Stimulated activated CD8-positive, alpha-beta memory T cell treated with anti-CD3 and anti-CD28 coated beads, Interleukin-12 subunit alpha, Interleukin-12 subunit beta, amount 100 ng/mL, for 1 hour (primary cell): Measurements from ENCODE around the gene WNT9A.
"Not testable (repeated sequence)": the region's sequence is repeated elsewhere in the genome, so short reads cannot be mapped to it uniquely, and the experiment has no call there.

Experiments used
- DNase-seq: peaks from one replicate; pipeline ENCODE4 v3.0.0-alpha.2; 2020; ENCODE audit warnings: low read depth

Gene WNT9A, protein sequence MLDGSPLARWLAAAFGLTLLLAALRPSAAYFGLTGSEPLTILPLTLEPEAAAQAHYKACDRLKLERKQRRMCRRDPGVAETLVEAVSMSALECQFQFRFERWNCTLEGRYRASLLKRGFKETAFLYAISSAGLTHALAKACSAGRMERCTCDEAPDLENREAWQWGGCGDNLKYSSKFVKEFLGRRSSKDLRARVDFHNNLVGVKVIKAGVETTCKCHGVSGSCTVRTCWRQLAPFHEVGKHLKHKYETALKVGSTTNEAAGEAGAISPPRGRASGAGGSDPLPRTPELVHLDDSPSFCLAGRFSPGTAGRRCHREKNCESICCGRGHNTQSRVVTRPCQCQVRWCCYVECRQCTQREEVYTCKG

DNA sequence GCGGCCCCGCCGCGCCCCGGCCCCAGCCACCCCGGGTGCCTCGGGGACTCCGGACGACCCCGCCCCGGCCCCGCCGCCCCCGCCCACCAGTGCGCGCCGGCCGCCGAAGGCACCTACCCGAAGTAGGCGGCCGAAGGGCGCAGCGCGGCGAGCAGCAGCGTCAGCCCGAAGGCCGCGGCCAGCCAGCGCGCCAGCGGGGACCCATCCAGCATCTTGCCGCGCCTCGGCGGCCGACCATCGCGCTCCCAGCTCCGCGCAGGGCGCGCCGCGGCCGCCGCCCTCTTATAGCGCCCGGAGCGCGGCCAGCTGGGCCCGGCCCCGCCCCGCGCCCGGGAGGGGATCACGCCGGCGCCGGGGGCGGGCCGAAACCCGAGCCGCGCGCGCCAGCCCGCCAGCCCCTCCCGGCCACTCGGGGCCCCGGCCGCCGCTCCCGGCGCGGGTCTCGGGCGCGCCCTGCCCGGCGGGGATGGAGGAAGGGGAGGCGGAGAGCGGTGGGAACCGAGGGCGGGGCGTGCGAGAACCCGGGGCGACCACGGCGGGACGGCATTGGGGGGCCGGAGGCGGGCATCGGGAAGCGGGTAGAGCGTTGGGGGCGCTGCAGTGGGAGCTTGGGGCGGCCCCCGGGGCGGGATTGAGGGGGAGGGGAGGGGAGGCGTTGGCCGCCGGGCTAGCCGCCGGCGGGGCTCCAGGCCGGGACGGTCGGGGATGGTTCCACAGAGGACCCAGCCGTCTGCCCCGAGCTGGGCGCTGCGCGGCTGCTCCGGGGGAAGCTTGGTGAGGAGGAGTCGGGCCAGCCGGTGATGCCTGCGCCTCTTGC, at the start of gene WNT9A:
Gene WNT9A (minus strand): TSS at position 257 of the 817 bp plus-strand sequence. CDS start 45 bp downstream, at position 212.
- no peak for DNase-seq

GRCh38 chr1:227996187-227996950, 48.6 kb upstream of the WNT9A start:
- no peak for DNase-seq

GRCh38 chr1:227994632-227995300, 47.0 kb upstream of the WNT9A start:
- DNase-seq: no peak

DNA sequence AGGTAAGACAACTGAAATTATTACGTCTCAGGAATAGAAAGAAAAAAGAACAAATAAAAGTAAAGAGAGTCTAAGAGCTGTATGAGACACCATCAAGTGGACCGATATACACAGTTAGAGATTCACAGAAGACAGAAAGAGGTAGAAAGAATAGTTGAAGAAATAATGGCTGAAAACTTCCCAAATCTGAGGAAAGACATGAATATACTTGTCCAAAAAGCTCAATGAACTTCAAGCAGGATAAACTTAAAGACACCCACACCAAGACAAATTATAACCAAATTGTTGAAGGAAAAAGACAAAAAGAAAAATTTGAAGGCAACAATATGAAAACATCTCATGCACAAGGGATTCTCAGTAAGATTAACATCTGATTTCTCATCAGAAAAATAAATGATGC, 39.4 kb upstream of the WNT9A start:
- DNase-seq: no peak

DNA sequence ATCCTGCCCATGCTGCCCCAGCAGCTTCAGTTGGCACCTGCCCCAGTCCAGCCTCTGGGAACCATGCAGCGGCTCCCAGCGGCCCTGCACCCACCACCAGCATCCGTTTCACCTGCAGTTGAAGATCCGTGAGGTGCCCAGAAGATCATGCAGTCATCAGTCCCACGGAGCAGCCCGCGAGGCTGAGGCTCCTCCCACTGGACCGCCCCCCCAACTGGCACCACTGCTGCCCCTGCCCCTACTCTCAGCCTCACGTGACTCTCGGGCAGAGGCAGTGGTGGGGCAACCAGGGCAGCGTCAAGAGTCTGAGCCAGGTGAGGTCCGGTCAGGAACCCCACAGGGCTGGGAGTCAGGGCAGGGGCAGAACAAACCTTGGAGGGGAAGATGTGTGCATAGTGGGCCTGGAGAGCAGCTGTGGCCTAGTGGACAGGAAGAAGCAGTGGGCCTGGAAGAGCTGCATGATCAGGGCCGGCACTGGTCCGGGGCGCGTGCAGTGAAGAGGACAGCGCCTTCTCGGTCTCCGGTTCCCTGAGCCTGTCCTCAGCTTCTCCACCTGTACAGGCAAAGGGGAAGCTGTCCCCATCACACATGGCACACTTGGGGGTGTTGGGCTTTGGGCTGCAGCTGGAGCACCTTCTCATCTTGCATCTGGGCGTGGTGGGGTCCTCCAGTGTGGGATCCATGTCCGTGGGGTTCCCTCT, 28.0 kb upstream of the WNT9A start:
- DNase-seq: not testable (repeated sequence)

- not testable (repeated sequence) for DNase-seq
Observed at GRCh38 chr1:227973724-227974288, 26.1 kb upstream of the WNT9A start.

DNA sequence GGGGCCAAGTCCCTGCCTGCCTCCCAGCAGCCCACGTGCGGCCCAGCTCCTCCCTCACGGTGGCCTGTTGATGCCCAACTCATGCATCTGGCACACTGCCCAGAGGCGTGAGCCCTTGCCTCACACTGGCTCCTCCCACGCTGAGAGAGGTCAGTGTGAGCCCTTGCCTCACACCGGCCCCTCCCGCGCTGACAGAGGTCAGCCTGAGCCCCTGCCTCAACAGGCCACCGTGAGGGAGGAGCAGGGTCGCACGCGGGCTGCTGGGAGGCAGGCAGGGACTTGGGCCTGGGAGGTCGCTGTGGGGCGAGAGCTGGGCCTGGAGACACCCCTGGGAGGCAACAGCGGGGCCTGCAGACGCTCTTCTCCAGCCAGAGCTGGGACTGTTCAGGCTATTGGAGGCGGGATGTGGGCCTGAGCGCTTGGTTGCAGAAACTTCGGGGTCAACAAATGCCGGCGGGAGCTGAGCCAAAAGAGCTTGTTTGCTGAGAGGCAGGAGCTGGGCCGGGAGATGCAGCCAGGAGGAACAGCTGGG, 25.2 kb upstream of the WNT9A start:
- DNase-seq: not testable (repeated sequence)

DNA sequence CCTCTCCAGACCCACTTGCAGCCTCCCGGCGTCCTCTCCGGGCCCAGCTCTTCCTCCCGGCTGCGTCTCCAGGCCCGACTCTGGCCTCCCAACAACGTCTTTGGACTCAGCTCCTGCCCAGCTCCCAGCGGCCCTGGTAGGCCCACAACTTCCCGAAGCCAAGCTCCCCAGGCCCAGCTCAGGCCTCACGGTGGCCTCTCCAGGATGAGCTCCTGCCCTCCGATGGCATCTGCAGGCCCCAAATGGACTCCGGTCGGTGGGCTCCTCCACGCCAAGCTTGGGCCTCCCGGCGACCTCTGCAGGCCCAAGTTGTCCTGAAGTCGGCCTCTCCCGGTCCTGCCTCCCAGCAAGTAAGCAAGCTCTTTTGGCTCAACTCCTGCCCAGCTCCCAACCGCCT, 24.5 kb upstream of the WNT9A start:
- DNase-seq: not testable (repeated sequence)

GRCh38 chr1:227971643-227972282, 24.0 kb upstream of the WNT9A start:
- DNase-seq: not testable (repeated sequence)

- DNase-seq: not testable (repeated sequence)
Observed at GRCh38 chr1:227971216-227971615, 23.5 kb upstream of the WNT9A start.

DNA sequence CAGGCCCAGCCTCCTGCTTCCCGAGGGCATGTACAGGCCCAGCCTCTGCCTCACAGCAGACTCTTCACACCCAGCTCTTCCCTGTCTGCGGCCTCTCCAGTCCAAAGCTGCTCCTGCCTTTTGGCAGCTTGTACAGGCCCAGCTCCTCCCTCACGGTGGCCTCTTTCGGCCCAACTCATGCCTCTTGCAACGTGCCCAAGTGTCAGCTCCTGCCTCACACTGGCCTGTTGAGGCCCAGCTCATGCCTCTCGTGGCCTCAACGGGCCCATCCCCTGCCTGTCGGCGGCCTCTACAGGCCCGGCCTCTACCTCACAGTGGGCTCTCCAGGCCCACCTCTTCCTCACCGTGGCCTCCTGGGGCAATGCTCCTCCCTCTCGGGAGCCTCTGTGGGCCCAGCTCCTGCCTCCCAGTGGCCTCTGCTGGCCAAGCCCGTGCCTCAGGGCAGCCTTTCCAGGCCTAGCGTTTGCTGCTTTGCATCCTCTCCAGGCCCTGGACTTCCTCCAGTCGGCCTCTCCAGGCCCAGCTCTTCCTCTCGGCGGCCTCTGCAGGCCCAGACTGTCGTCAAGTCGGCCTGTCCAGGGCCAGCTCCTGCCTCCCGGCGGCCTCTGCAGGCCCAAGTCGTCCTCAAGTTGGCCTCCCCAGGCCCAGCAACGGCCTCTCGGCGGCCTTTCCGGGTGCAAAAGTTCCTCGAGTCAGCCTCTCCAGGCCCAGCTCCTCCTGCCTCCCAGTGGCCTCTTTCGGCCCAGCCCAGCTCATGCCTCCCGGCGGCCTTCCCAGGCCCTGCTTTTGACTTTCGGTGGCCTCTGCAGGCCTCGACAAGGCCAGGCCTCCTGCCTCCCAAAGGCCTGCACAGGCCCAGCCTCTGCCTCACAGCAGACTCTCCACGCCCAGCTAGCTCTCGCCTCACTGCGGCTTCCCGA, 22.6 kb upstream of the WNT9A start:
- not testable (repeated sequence) for DNase-seq

GRCh38 chr1:227967815-227968214, 20.1 kb upstream of the WNT9A start:
- not testable (repeated sequence) for DNase-seq

DNA sequence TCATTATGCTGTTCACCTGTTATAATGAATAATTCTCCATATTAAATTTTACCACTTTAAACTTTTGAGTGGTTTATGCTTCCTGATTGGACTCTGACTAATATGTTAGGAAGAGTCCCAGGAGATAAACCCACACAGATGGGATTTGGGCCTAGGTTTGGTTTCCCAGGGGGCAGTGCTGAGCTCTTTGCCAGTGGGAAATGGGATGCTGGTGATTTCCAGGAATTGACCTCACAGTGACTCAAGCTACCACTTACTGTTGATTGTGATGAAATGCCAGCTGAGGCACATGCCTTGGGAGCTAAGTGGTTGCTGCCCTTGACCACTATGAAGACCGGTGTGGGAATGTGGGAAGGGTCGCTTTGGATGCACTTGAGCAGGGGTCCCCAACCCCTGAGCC, 19.0 kb upstream of the WNT9A start:
- DNase-seq: not testable (repeated sequence)

- DNase-seq: no peak
Observed at GRCh38 chr1:227961651-227962466, 14.1 kb upstream of the WNT9A start.

DNA sequence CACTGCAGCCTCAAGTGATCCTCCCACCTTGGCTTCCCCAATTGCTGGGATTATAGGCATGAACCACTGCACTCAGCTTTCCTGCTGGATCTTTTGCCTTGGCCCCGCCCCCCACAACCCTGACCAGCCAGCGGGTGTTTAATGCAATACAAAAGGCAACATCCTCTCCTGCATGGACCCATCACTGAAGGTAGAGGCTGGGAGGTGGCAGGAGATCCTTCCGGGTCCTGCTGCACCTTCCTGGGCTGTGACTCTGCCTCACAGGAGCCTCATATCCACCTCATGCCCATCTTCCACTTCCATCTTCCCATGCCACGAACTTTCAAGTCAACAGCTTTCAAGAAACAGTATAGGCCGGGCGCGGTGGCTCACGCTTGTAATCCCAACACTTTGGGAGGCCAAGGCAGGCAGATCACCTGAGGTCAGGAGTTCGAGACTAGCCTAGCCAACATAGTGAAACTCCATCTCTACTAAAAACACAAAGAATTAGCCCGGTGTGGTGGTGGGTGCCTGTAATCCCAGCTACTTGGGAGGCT, 11.7 kb upstream of the WNT9A start:
- DNase-seq: no peak

DNA sequence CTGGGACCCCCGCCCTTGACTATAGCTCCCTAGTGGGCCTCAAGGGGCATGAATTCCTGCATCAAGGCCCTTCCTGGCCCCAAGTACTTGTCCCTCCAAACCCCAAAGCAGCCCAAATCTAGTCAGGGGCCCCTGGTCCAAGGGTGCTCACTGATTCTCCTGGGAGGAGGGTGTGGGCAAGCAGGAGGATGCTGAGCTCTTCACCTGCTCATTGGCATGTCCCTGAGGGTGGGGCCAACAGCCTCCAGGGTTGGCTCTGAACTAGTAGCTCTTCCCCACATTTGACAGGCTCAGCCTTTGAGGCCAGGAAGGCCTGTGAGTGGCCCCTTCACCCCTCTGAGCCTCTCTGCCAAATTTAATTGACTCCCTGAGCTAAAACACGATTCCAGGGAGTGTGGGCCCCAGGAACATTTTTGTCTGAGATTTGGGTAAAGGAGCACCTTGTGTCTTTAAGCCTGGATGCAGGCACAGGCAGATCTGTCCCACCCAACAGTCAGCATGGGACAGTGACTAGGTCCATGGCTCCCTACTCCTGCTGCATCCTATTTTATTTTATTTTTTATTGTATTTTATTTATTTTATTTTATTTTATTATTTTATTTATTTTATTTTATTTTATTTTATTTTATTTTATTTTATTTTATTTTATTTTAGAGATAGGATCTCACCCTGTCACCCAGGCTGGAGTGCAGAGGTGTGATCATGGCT, 11.0 kb upstream of the WNT9A start:
- no peak for DNase-seq

- no peak for DNase-seq
Observed at GRCh38 chr1:227955808-227956207, 8.1 kb upstream of the WNT9A start.
